H1 (cell line): ENCODE measurements around the gene ADAM19. TPM values are rescaled to one million over a fixed set of nuclear protein-coding genes. Genes with fewer than 3 reads are reported as not detected.

ENCODE experiments used
- CTCF ChIA-PET: fragments of 300-600 bp; sonication (Branson Sonifier 250); formaldehyde crosslinking; loops from one replicate; lab custom pipeline; 2021; ENCODE audit not compliant: partially characterized antibody; lab: Charles Lee
- POLR2A ChIA-PET: fragments of 300-600 bp; sonication (Branson Sonifier 250); formaldehyde crosslinking; loops from one replicate; lab custom pipeline; 2021; ENCODE audit warnings: inconsistent platforms; ENCODE audit not compliant: partially characterized antibody; lab: Charles Lee
- DNase-seq, 2 experiments: peaks; one replicate each; pipeline versions ENCODE4 v3.0.0 to v3.0.0-alpha.2; 2010 to 2022; ENCODE audit warnings: low spot score in 2 of 2, low read depth in 1 of 2, mixed read lengths in 1 of 2
- FAIRE-seq: peaks from 2 replicates; lab custom pipeline; 2011; peaks lifted over from hg19 to GRCh38; lab: Jason Lieb, UNC
- H2AFZ ChIP-seq: 2 replicates; pipeline ENCODE4 v1.8.1; 2012; ENCODE audit warnings: low read length, inconsistent platforms
- H2AK5ac ChIP-seq: 2 replicates; pipeline ENCODE4 v1.6.1; 2013; ENCODE audit warnings: low read depth, low read length
- H2BK120ac ChIP-seq: replicated peaks from 2 replicates; pipeline ENCODE3; 2013; ENCODE audit warnings: low read depth, low read length, inconsistent platforms
- H2BK12ac ChIP-seq: 2 replicates; pipeline ENCODE4 v1.6.1; 2013; ENCODE audit warnings: low read depth, low read length
- H2BK15ac ChIP-seq: 2 replicates; pipeline ENCODE4 v1.6.1; 2013; ENCODE audit warnings: low read length
- H2BK20ac ChIP-seq: 2 replicates; pipeline ENCODE4 v1.6.1; 2013; ENCODE audit warnings: low read length
- H2BK5ac ChIP-seq: 2 replicates; pipeline ENCODE4 v1.6.1; 2013; ENCODE audit warnings: low read depth, low read length
- H3K14ac ChIP-seq: 2 replicates; pipeline ENCODE4 v1.6.1; 2013; ENCODE audit warnings: inconsistent platforms; ENCODE audit not compliant: insufficient read length
- H3K18ac ChIP-seq: 2 replicates; pipeline ENCODE4 v1.6.1; 2013; ENCODE audit warnings: low read length; ENCODE audit errors: extremely low read depth
- H3K23ac ChIP-seq: 2 replicates; pipeline ENCODE4 v1.6.1; 2013; ENCODE audit warnings: inconsistent platforms; ENCODE audit not compliant: insufficient read length
- H3K23me2 ChIP-seq: 2 replicates; pipeline ENCODE4 v1.6.1; 2013; ENCODE audit warnings: low read depth, low read length
- H3K27ac ChIP-seq: 2 replicates; pipeline ENCODE4 v1.6.1; 2011; ENCODE audit warnings: low read depth, low read length, inconsistent platforms
- H3K27me3 ChIP-seq, 4 experiments: replicated peaks in 1 of 4; 1 replicate in 1 of 4; 2 replicates in 3 of 4; pipeline versions ENCODE4 v1.6.1 to v1.8.1; 2011 to 2013; ENCODE audit warnings: low read length in 3 of 4, mild to moderate bottlenecking in 3 of 4, inconsistent platforms in 2 of 4, mixed read lengths in 2 of 4, moderate library complexity in 1 of 4; ENCODE audit not compliant: control insufficient read depth in 3 of 4, insufficient read depth in 3 of 4; ENCODE audit errors: extremely low read depth in 1 of 4
- H3K36me3 ChIP-seq, 4 experiments: 2 replicates each; pipeline versions ENCODE4 v1.6.1 to v1.8.1; 2011 to 2013; ENCODE audit warnings: mild to moderate bottlenecking in 4 of 4, low read length in 3 of 4, moderate library complexity in 2 of 4, control low read depth in 1 of 4, inconsistent platforms in 1 of 4; ENCODE audit not compliant: insufficient read depth in 4 of 4, control insufficient read depth in 2 of 4
- H3K4ac ChIP-seq: replicated peaks from 2 replicates; pipeline ENCODE3; 2013; ENCODE audit warnings: low read length, low read depth, mixed read lengths, inconsistent platforms; ENCODE audit not compliant: insufficient read length
- H3K4me1 ChIP-seq, 4 experiments: replicated peaks in 1 of 4; 1 replicate in 1 of 4; 2 replicates in 3 of 4; pipeline versions ENCODE4 v1.6.1 to v1.8.1; 2011 to 2013; ENCODE audit warnings: low read length in 3 of 4, inconsistent platforms in 2 of 4, mixed read lengths in 1 of 4; ENCODE audit not compliant: insufficient read depth in 4 of 4, control insufficient read depth in 3 of 4
- H3K4me2 ChIP-seq, 2 experiments: 2 replicates each; pipeline versions ENCODE4 v1.6.1 to v1.8.1; 2011 to 2013; ENCODE audit warnings: low read depth in 2 of 2, low read length in 2 of 2, control low read depth in 1 of 2, inconsistent platforms in 1 of 2, mild to moderate bottlenecking in 1 of 2; ENCODE audit not compliant: insufficient read depth in 1 of 2
- H3K4me3 ChIP-seq, 4 experiments: fragments of 200-600, 300-600 bp in 1 of 4; sonication (generic), shearing (Covaris generic), sonication (Bioruptor Twin) in 1 of 4; 2 replicates each; pipeline versions ENCODE4 v1.5.1 to v1.8.1; 2011 to 2016; ENCODE audit warnings: low read length in 4 of 4, low read depth in 3 of 4, control low read depth in 2 of 4, inconsistent platforms in 2 of 4, mild to moderate bottlenecking in 2 of 4, mixed read lengths in 1 of 4, moderate library complexity in 1 of 4; ENCODE audit not compliant: insufficient read depth in 2 of 4; ENCODE audit errors: extremely low read depth in 1 of 4
- H3K56ac ChIP-seq: replicated peaks from 2 replicates; pipeline ENCODE3; 2013; ENCODE audit warnings: low read depth, mild to moderate bottlenecking, mixed read lengths, low read length, inconsistent platforms; ENCODE audit not compliant: insufficient read length
- H3K79me1 ChIP-seq: 2 replicates; pipeline ENCODE4 v1.6.1; 2013; ENCODE audit warnings: low read depth, low read length, control low read depth
- H3K79me2 ChIP-seq, 2 experiments: 2 replicates each; pipeline versions ENCODE4 v1.6.1 to v1.8.1; 2012 to 2013; ENCODE audit warnings: low read length in 2 of 2, mild to moderate bottlenecking in 2 of 2, inconsistent platforms in 1 of 2; ENCODE audit not compliant: insufficient read depth in 2 of 2, control insufficient read depth in 1 of 2
- H3K9ac ChIP-seq, 4 experiments: replicated peaks in 1 of 4; 1 replicate in 1 of 4; 2 replicates in 3 of 4; pipeline versions ENCODE4 v1.6.1 to v1.8.1; 2011 to 2013; ENCODE audit warnings: low read depth in 3 of 4, low read length in 3 of 4, control low read depth in 2 of 4, mild to moderate bottlenecking in 2 of 4, moderate library complexity in 2 of 4, inconsistent platforms in 1 of 4; ENCODE audit errors: extremely low read depth in 1 of 4
- H3K9me3 ChIP-seq, 2 experiments: 2 replicates each; pipeline versions ENCODE4 v1.6.1 to v1.8.1; 2012 to 2013; ENCODE audit warnings: mild to moderate bottlenecking in 2 of 2, moderate library complexity in 2 of 2, control low read depth in 1 of 2, inconsistent platforms in 1 of 2, low read depth in 1 of 2, low read length in 1 of 2, mixed read lengths in 1 of 2; ENCODE audit not compliant: insufficient read depth in 2 of 2
- H4K20me1 ChIP-seq, 2 experiments: replicated peaks in 1 of 2; 2 replicates each; pipeline versions ENCODE3 to v1.8.1; 2011 to 2013; ENCODE audit warnings: inconsistent platforms in 2 of 2, low read length in 2 of 2, mild to moderate bottlenecking in 1 of 2; ENCODE audit not compliant: insufficient read depth in 2 of 2, control insufficient read depth in 1 of 2
- H4K5ac ChIP-seq: 2 replicates; pipeline ENCODE4 v1.6.1; 2013; ENCODE audit warnings: low read length, low read depth, mixed read lengths, inconsistent platforms; ENCODE audit not compliant: insufficient read length
- H4K8ac ChIP-seq: 2 replicates; pipeline ENCODE4 v1.8.0; 2013; ENCODE audit warnings: mild to moderate bottlenecking, moderate library complexity, low read length, inconsistent platforms; ENCODE audit not compliant: insufficient read depth; ENCODE audit errors: extremely low read depth
- H4K91ac ChIP-seq: replicated peaks from 2 replicates; pipeline ENCODE3; 2013; ENCODE audit warnings: low read length, mixed read lengths, inconsistent platforms; ENCODE audit not compliant: insufficient read length
- BCL11A ChIP-seq, 2 experiments: IDR thresholded peaks; one replicate each; pipeline ENCODE4 v1.6.1; 2011; ENCODE audit warnings: low read depth in 2 of 2, low read length in 2 of 2, mild to moderate bottlenecking in 2 of 2
- CBX8 ChIP-seq: fragments of 300-800, 300-1000 bp; sonication (generic); IDR thresholded peaks from 2 replicates; pipeline ENCODE4 v1.7.1; 2016; ENCODE audit warnings: low read depth, low read length, borderline replicate concordance
- E2F6 ChIP-seq: IDR thresholded peaks from 2 replicates; pipeline ENCODE4 v1.6.1; 2012; ENCODE audit warnings: inconsistent platforms
- GTF2F1 ChIP-seq: IDR thresholded peaks from 2 replicates; pipeline ENCODE4 v1.6.1; 2012; ENCODE audit warnings: low read depth, low read length, improper control_type of control experiment, borderline replicate concordance
- KDM1A ChIP-seq: fragments of 200-600, 300-600 bp; sonication (generic); IDR thresholded peaks from 2 replicates; pipeline ENCODE4 v1.7.1; 2016; ENCODE audit warnings: mild to moderate bottlenecking, low read length, borderline replicate concordance
- SRF ChIP-seq: IDR thresholded peaks from 2 replicates; pipeline ENCODE4 v1.6.1; 2011; ENCODE audit warnings: mild to moderate bottlenecking, low read depth, low read length, moderate library complexity
- YY1 ChIP-seq: IDR thresholded peaks from 2 replicates; pipeline ENCODE4 v1.6.1; 2011; ENCODE audit warnings: low read depth, mild to moderate bottlenecking, low read length
- WGBS, 2 experiments: shearing (Covaris generic) in 1 of 2; methylation state at CpG; one replicate each; pipeline versions ENCODE4 v1.1.6 to v1.1.7; 2013 to 2015; ENCODE audit warnings: low lambda C conversion rate in 2 of 2, mixed read lengths in 2 of 2, inconsistent platforms in 1 of 2, low coverage in 1 of 2, missing lambda C conversion rate in 1 of 2; ENCODE audit not compliant: insufficient replicate concordance in 2 of 2, insufficient coverage in 1 of 2, insufficient read length in 1 of 2; ENCODE audit errors: extremely low coverage in 1 of 2, missing lambda C conversion rate in 1 of 2; 5-methylcytosine and 5-hydroxymethylcytosine counted together
- polyA plus RNA-seq, 7 experiments: library from polyadenylated mRNA; depleted of rRNA in 3 of 7; stranded (reverse) in 5 of 7; unstranded in 2 of 7; fragments of >200 nt in 5 of 7; fragments of 200-250 nt in 2 of 7; gene quantifications; 1 replicate in 5 of 7; 2 replicates in 1 of 7; 4 replicates in 1 of 7; pipeline versions ENCODE4 v1.2.1 to v1.2.3, GENCODE V29; 2011 to 2013; ENCODE audit warnings: missing spikeins in 2 of 7, mixed read lengths in 2 of 7
- total RNA-seq: library from RNA; stranded (reverse); fragmentation: NEBNext Ultra II Directional; extraction: Animal tissue kit (Norgen Biotek cat#: 25700); gene quantifications from 2 replicates; pipeline ENCODE4 v1.2.1, GENCODE V29; 2021

The ADAM19 gene
- total and polyA plus RNA-seq, 2 of the 8 experiments (the other 6 are each of a cell fraction or from before 2014, with no cell fraction given): 6.5 to 22.7 TPM

GRCh38 chr5:157455057-157455456 lies 120.5 kb downstream of the ADAM19 start:
- H3K27me3 ChIP-seq: peaks cover 2 to 9% (median 7%) of the 10 kb centered on the region in 4 experiments
- DNase-seq (peak in 1 of 2 experiments; percentile 28), FAIRE-seq (no peak)
- H4K20me1 ChIP-seq: no peaks in the 10 kb centered on the region
- H2BK5ac ChIP-seq: no peak overlapping the region
- POLR2A ChIA-PET: no interaction called here
- no peak overlapping the region for H3K27ac ChIP-seq
- peaks cover 0 to 5% (median 3%) of the 10 kb centered on the region in 4 experiments; a peak in 5 of 7 replicates for H3K4me1 ChIP-seq
- H2BK15ac ChIP-seq: no peak overlapping the region
- no peak overlapping the region for H3K23ac ChIP-seq
- no peaks in the 10 kb centered on the region for H3K79me1 ChIP-seq
- no peaks in the 10 kb centered on the region for H3K79me2 ChIP-seq
- H3K23me2 ChIP-seq: peaks cover 3% of the 10 kb centered on the region; the same call in 1 of the 2 replicates
- H3K4ac ChIP-seq: no peak overlapping the region
- CTCF ChIA-PET: interaction anchor here (0.7 to 10.0 kb wide), 7 partner anchors 8 to 288 kb away, joined by 3 to 112 read pairs (median 4); no protein-coding TSS in a partner anchor
- H4K8ac ChIP-seq: no peak overlapping the region
- no peaks in the 10 kb centered on the region for H3K36me3 ChIP-seq
- no peak overlapping the region for H4K5ac ChIP-seq
- no peak overlapping the region for H3K18ac ChIP-seq
- H3K9ac ChIP-seq: no peak overlapping the region
- H2BK120ac ChIP-seq: no peak overlapping the region
- no peaks in the 10 kb centered on the region for H3K9me3 ChIP-seq
- no peak overlapping the region for H3K4me3 ChIP-seq
- no peak overlapping the region for H4K91ac ChIP-seq
- H2AFZ ChIP-seq: no peak overlapping the region
- H3K4me2 ChIP-seq: no peak overlapping the region
- H3K14ac ChIP-seq: no peak overlapping the region
- WGBS, 2 experiments: 92% methylated on average over 7 of the region's 7 CpGs; no CpG with 5 or more reads in 1 of the 2 experiments
- no peak overlapping the region for H2BK20ac ChIP-seq
- no peak overlapping the region for H3K56ac ChIP-seq
- TF ChIP-seq YY1 (no peak), KDM1A (no peak), GTF2F1 (no peak), SRF (no peak), E2F6 (no peak), CBX8 (no peak), BCL11A (IDR thresholded peaks at IDR 0.05; ENCODE audit: low read depth in 2 of 2, low read length in 2 of 2) (no peak)
- no peak overlapping the region for H2BK12ac ChIP-seq
- H2AK5ac ChIP-seq: no peak overlapping the region
